Limb (tissue), 2 donors: ENCODE measurements around the gene ITGA7.
A peak's percentile ranks its signal among the peaks of the same experiment; 100 is the strongest.

Experiments
- DNase-seq, 2 donors: peaks; one replicate each; pipeline ENCODE4 v3.0.0-alpha.2; 2016; ENCODE audit errors: extremely low spot score in 2 of 2

The ITGA7 gene

GRCh38 chr12:55718015-55718414, 10.3 kb upstream of the ITGA7 start:
- DNase-seq = no peak

GRCh38 chr12:55717011-55718007, 9.6 kb upstream of the ITGA7 start:
- DNase-seq = no peak

GRCh38 chr12:55716582-55716957, 8.9 kb upstream of the ITGA7 start:
- DNase-seq = no peak

GRCh38 chr12:55715833-55716581, 8.3 kb upstream of the ITGA7 start, which contains the start of gene BLOC1S1:
BLOC1S1 (plus strand) TSS chr12:55716046; CDS start chr12:55716052, 6 bp downstream.
- DNase-seq = peak; percentile 88 to 96

GRCh38 chr12:55715169-55715764, 7.6 kb upstream of the ITGA7 start:
- DNase-seq = no peak

GRCh38 chr12:55713721-55714120, 6.0 kb upstream of the ITGA7 start:
- no peak for DNase-seq

- DNase-seq = no peak
These were observed 5.2 kb upstream of the ITGA7 start for GRCh38 chr12:55712700-55713415.

- DNase-seq = no peak
These were observed 4.3 kb upstream of the ITGA7 start for GRCh38 chr12:55711786-55712553.

GRCh38 chr12:55708695-55709233, 1.1 kb upstream of the ITGA7 start:
- no peak for DNase-seq

GRCh38 chr12:55707219-55707671, 459 bp downstream of the ITGA7 start:
- DNase-seq = no peak

GRCh38 chr12:55706568-55707218, 1.0 kb downstream of the ITGA7 start:
- DNase-seq = no peak

GRCh38 chr12:55705782-55706402, 1.8 kb downstream of the ITGA7 start:
- no peak for DNase-seq

- no peak for DNase-seq
These were observed 2.6 kb downstream of the ITGA7 start for GRCh38 chr12:55704824-55705718.

GRCh38 chr12:55703901-55704761, 3.6 kb downstream of the ITGA7 start:
- DNase-seq = peak; percentile 66 to 74

GRCh38 chr12:55703288-55703687, 4.4 kb downstream of the ITGA7 start:
- peak; percentile 70 to 75 for DNase-seq

GRCh38 chr12:55702861-55703260, 4.8 kb downstream of the ITGA7 start:
- DNase-seq = no peak
